ENCODE results near the gene DDX39A. TPM values are rescaled to one million over a fixed set of nuclear protein-coding genes. Genes with fewer than 3 reads are reported as not detected.

The DDX39A gene
- polyA plus RNA-seq, 1 experiment, result 25.7 TPM

- POLR2A ChIA-PET, result interaction anchor here (0.6 to 0.7 kb wide), 3 partner anchors 12 to 443 kb away, joined by 4 to 8 read pairs (median 8); no protein-coding TSS in a partner anchor
Measured at GRCh38 chr19:14383661-14384555, 35.2 kb downstream of the DDX39A start.

GRCh38 chr19:14381689-14382474, 37.3 kb downstream of the DDX39A start:
- CTCF ChIA-PET, result interaction anchor here (0.6 to 2.5 kb wide), 5 partner anchors 18 to 245 kb away, joined by 3 to 13 read pairs (median 7); partner anchors contain the start of gene ASF1B
- Histone ChIP-seq H3K27ac (ENCODE audit: low read depth, low read length) (peak overlapping the region; percentile 47), H3K4me3 (ENCODE audit: low read depth, low read length) (peak overlapping the region; percentile 72), H3K27me3 (ENCODE audit: control insufficient read depth, insufficient read depth, low read length) (no peaks in the 10 kb centered on the region), H3K9me3 (ENCODE audit: control insufficient read depth, insufficient read depth, low read length) (no peaks in the 10 kb centered on the region)
- POLR2A ChIA-PET, result interaction anchor here (0.5 to 0.8 kb wide), 4 partner anchors 18 to 245 kb away, joined by 3 to 5 read pairs (median 4); partner anchors contain the start of gene ASF1B
- no peak for DNase-seq (ENCODE audit: low read depth, low spot score)
- TF ChIP-seq CTCF (IDR thresholded peaks at IDR 0.05; ENCODE audit: low read depth, low read length), result no peak

More at GRCh38 chr19:14383661-14384555, 35.2 kb downstream of the DDX39A start:
- DNase-seq (ENCODE audit: low read depth, low spot score), result no peak
- TF ChIP-seq CTCF (IDR thresholded peaks at IDR 0.05; ENCODE audit: low read depth, low read length), result peak; percentile 34; the same call in 1 of the 2 replicates
- H3K4me3 ChIP-seq (ENCODE audit: low read depth, low read length), result peak overlapping the region; percentile 31
- CTCF ChIA-PET, result interaction anchor here (0.7 to 1.7 kb wide), 5 partner anchors 31 to 600 kb away, joined by 3 to 8 read pairs (median 3); partner anchors contain the start of gene ASF1B
- H3K9me3 ChIP-seq (ENCODE audit: control insufficient read depth, insufficient read depth, low read length), result no peaks in the 10 kb centered on the region
- H3K27ac ChIP-seq (ENCODE audit: low read depth, low read length), result peak overlapping the region; percentile 53
- no peaks in the 10 kb centered on the region for H3K27me3 ChIP-seq (ENCODE audit: control insufficient read depth, insufficient read depth, low read length)

GRCh38 chr19:14379294-14380065, 39.7 kb downstream of the DDX39A start:
- H3K4me3 ChIP-seq (ENCODE audit: low read depth, low read length), result no peak overlapping the region
- ChIA-PET POLR2A (no interaction called here), CTCF (interaction anchor here (0.6 to 1.5 kb wide), 2 partner anchors 232 to 243 kb away, joined by 3 to 7 read pairs; partner anchors contain the start of gene ASF1B)
- H3K9me3 ChIP-seq (ENCODE audit: control insufficient read depth, insufficient read depth, low read length), result no peaks in the 10 kb centered on the region
- H3K27me3 ChIP-seq (ENCODE audit: control insufficient read depth, insufficient read depth, low read length), result no peaks in the 10 kb centered on the region
- DNase-seq (ENCODE audit: low read depth, low spot score), result no peak
- no peak overlapping the region for H3K27ac ChIP-seq (ENCODE audit: low read depth, low read length)
- TF ChIP-seq CTCF (IDR thresholded peaks at IDR 0.05; ENCODE audit: low read depth, low read length), result no peak

DNA sequence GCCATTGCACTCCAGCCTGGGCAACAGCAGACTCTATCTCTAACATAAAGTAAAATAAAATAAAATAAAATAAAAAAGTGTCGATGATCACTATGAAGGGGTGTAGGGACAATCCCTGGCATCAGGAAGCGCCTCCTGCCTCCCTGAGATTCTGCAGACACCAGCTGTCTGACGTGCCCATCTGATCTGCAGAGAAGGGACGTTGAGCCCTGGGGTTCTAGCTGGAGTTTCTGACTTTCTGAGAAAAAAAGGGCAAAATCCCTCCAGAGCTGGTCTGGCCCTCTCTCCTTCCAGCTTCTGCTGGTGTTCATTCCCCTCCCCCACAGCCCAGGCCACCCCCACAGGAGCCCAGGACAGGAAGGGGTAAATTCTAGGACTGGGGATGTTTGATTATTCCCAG, 40.3 kb downstream of the DDX39A start:
- Histone ChIP-seq H3K9me3 (ENCODE audit: control insufficient read depth, insufficient read depth, low read length) (no peaks in the 10 kb centered on the region), H3K27ac (ENCODE audit: low read depth, low read length) (no peak overlapping the region), H3K4me3 (ENCODE audit: low read depth, low read length) (no peak overlapping the region), H3K27me3 (ENCODE audit: control insufficient read depth, insufficient read depth, low read length) (no peaks in the 10 kb centered on the region)
- ChIA-PET CTCF (interaction anchor here (1.5 kb wide), 1 partner anchor 242 kb away, joined by 7 read pairs; the partner anchor contains the start of gene ASF1B), POLR2A (no interaction called here)
- no peak for TF ChIP-seq CTCF (IDR thresholded peaks at IDR 0.05; ENCODE audit: low read depth, low read length)
- DNase-seq (ENCODE audit: low read depth, low spot score), result no peak
